HepG2 (cell line): ENCODE measurements around the gene TPCN2. TPM values are rescaled to one million over a fixed set of nuclear protein-coding genes. Genes with fewer than 3 reads are reported as not detected.

Experiments
- CAMTA2 ChIP-seq: sonication (generic); formaldehyde crosslinking; IDR thresholded peaks from 2 replicates; pipeline ENCODE4 v1.4.0; 2020; ENCODE audit warnings: mild to moderate bottlenecking, missing genetic modification reagents, borderline replicate concordance
- GATAD1 ChIP-seq: IDR thresholded peaks from 2 replicates; pipeline ENCODE4 v1.6.1; 2016; ENCODE audit warnings: missing genetic modification reagents, missing compliant biosample characterization
- GPN1 ChIP-seq: sonication (generic); formaldehyde crosslinking; IDR thresholded peaks from 2 replicates; pipeline ENCODE4 v1.5.1; 2020; ENCODE audit warnings: missing genetic modification reagents, borderline replicate concordance
- KDM5B ChIP-seq: sonication (generic); formaldehyde crosslinking; IDR thresholded peaks from 2 replicates; pipeline ENCODE4 v1.4.0; 2020; ENCODE audit warnings: missing genetic modification reagents, mild to moderate bottlenecking, borderline replicate concordance
- MED8 ChIP-seq: sonication (generic); formaldehyde crosslinking; IDR thresholded peaks from 2 replicates; pipeline ENCODE4 v1.8.1; 2023; ENCODE audit warnings: mild to moderate bottlenecking, missing genetic modification reagents; ENCODE audit not compliant: insufficient replicate concordance
- MXD3 ChIP-seq: IDR thresholded peaks from 2 replicates; pipeline ENCODE4 v1.6.1; 2016; ENCODE audit warnings: mild to moderate bottlenecking, missing biosample characterization, missing genetic modification reagents
- SAP130 ChIP-seq: IDR thresholded peaks from 2 replicates; pipeline ENCODE4 v1.6.1; 2016; ENCODE audit warnings: low read depth
- TBX3 ChIP-seq: fragments of 450-650 bp; IDR thresholded peaks from 2 replicates; pipeline ENCODE4 v1.6.1; 2017; ENCODE audit warnings: antibody characterized with exemption, mild to moderate bottlenecking, inconsistent platforms, borderline replicate concordance
- ZBTB10 ChIP-seq: sonication (generic); formaldehyde crosslinking; IDR thresholded peaks from 2 replicates; pipeline ENCODE4 v1.4.0; 2020; ENCODE audit warnings: missing genetic modification reagents, borderline replicate concordance
- ZNF263 ChIP-seq: sonication (generic); formaldehyde crosslinking; IDR thresholded peaks from 2 replicates; pipeline ENCODE4 v1.4.0; 2020; ENCODE audit warnings: missing genetic modification reagents
- ZNF280D ChIP-seq: sonication (generic); formaldehyde crosslinking; IDR thresholded peaks from 2 replicates; pipeline ENCODE4 v1.5.1; 2020; ENCODE audit warnings: mild to moderate bottlenecking, missing genetic modification reagents
- ZNF543 ChIP-seq: sonication (generic); formaldehyde crosslinking; IDR thresholded peaks from 2 replicates; pipeline ENCODE4 v1.4.0; 2020; ENCODE audit warnings: mild to moderate bottlenecking, missing genetic modification reagents
- ZSCAN25 ChIP-seq: sonication (generic); formaldehyde crosslinking; IDR thresholded peaks from 2 replicates; pipeline ENCODE4 v1.8.0; 2022; ENCODE audit warnings: mild to moderate bottlenecking, missing genetic modification reagents
- polyA plus RNA-seq, 8 experiments: library from polyadenylated mRNA; depleted of rRNA in 3 of 8; stranded (reverse) in 7 of 8; unstranded in 1 of 8; fragments of >200 nt; fragmentation: Illumina TruSeq in 4 of 8; extraction: Trizol in 4 of 8; gene quantifications; 2 replicates each; pipeline versions ENCODE4 v1.2.1 to v1.2.3, GENCODE V29; 2011 to 2016; ENCODE audit warnings: low read depth in 4 of 8, missing spikeins in 1 of 8, mixed read lengths in 1 of 8; ENCODE audit not compliant: insufficient read depth in 1 of 8
- total RNA-seq, 5 experiments: library from RNA; depleted of rRNA; stranded (reverse); fragments of >200 nt; fragmentation: Illumina TruSeq; extraction: Trizol; gene quantifications; 2 replicates each; pipeline ENCODE4 v1.2.3, GENCODE V29; 2016; ENCODE audit warnings: low read depth in 1 of 5
- TF ChIP-seq, protein P1 (sequence below): sonication (generic); formaldehyde crosslinking; IDR thresholded peaks from 2 replicates; pipeline ENCODE4 v1.5.1; 2020; ENCODE audit warnings: mild to moderate bottlenecking, missing genetic modification reagents, moderate library complexity
- TF ChIP-seq, protein P2 (sequence below): sonication (generic); formaldehyde crosslinking; IDR thresholded peaks from 2 replicates; pipeline ENCODE4 v1.5.1; 2020; ENCODE audit warnings: missing genetic modification reagents, mild to moderate bottlenecking, borderline replicate concordance

Gene TPCN2
- total and polyA plus RNA-seq, 2 of the 13 experiments (the other 11 are each of a cell fraction or from before 2014, with no cell fraction given) = 5.6 to 5.9 TPM

DNA sequence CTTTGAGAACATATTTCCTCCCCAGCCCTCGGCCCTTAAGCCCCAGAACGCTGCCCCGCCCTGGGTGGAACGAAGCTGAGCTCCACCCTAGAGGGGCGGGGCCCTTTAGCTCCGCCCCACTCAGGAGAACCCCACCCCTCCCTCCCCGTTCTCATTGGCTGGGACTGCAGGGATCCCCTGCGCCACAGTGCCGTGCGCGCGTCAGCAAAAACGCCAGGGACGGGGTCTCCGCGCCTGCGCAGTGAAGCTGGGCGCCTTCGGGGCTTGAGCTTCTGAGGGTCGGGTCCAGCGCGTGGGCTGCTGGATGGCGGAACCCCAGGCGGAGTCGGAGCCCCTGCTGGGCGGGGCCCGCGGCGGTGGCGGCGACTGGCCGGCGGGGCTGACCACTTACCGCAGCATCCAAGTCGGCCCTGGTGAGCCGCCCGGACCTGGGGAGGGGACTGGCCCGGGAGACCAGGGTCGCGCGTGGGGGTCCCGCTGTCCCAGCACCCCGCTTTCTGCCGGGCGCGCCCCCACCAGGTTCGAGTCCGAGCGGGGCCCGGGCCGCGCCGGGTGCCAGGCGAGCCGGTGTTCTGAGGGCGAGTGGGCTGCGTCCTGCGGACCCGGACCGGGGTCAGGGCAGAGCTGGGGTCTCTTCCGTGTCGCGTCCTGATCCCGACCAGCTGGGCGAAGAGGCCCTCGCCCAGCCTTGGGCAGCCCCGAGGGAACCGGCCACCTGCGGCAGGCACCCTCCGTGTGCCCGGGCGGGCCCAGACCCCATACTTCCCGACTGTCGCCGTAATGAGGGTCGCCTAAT lies at the start of gene TPCN2 (continued):
- TF ChIP-seq, protein P1, sequence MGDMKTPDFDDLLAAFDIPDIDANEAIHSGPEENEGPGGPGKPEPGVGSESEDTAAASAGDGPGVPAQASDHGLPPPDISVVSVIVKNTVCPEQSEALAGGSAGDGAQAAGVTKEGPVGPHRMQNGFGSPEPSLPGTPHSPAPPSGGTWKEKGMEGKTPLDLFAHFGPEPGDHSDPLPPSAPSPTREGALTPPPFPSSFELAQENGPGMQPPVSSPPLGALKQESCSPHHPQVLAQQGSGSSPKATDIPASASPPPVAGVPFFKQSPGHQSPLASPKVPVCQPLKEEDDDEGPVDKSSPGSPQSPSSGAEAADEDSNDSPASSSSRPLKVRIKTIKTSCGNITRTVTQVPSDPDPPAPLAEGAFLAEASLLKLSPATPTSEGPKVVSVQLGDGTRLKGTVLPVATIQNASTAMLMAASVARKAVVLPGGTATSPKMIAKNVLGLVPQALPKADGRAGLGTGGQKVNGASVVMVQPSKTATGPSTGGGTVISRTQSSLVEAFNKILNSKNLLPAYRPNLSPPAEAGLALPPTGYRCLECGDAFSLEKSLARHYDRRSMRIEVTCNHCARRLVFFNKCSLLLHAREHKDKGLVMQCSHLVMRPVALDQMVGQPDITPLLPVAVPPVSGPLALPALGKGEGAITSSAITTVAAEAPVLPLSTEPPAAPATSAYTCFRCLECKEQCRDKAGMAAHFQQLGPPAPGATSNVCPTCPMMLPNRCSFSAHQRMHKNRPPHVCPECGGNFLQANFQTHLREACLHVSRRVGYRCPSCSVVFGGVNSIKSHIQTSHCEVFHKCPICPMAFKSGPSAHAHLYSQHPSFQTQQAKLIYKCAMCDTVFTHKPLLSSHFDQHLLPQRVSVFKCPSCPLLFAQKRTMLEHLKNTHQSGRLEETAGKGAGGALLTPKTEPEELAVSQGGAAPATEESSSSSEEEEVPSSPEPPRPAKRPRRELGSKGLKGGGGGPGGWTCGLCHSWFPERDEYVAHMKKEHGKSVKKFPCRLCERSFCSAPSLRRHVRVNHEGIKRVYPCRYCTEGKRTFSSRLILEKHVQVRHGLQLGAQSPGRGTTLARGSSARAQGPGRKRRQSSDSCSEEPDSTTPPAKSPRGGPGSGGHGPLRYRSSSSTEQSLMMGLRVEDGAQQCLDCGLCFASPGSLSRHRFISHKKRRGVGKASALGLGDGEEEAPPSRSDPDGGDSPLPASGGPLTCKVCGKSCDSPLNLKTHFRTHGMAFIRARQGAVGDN = peak; percentile 83
- TF ChIP-seq KDM5B (CRISPR knock-in tag) (peak; percentile 81), GPN1 (CRISPR knock-in tag) (no peak), TBX3 (no peak), MXD3 (CRISPR knock-in tag) (peak; percentile 35; the same call in 1 of the 2 replicates), GATAD1 (CRISPR knock-in tag) (peak; percentile 39; the same call in 1 of the 2 replicates), ZNF280D (no peak), ZBTB10 (CRISPR knock-in tag) (peak; percentile 72; the same call in 1 of the 2 replicates), ZNF543 (CRISPR knock-in tag) (peak; percentile 30; the same call in 1 of the 2 replicates), ZSCAN25 (no peak), CAMTA2 (CRISPR knock-in tag) (peak; percentile 76; the same call in 1 of the 2 replicates), ZNF263 (CRISPR knock-in tag) (no peak), MED8 (CRISPR knock-in tag) (peak; percentile 20), SAP130 (CRISPR knock-in tag) (peak; percentile 69)
- TF ChIP-seq, protein P2, sequence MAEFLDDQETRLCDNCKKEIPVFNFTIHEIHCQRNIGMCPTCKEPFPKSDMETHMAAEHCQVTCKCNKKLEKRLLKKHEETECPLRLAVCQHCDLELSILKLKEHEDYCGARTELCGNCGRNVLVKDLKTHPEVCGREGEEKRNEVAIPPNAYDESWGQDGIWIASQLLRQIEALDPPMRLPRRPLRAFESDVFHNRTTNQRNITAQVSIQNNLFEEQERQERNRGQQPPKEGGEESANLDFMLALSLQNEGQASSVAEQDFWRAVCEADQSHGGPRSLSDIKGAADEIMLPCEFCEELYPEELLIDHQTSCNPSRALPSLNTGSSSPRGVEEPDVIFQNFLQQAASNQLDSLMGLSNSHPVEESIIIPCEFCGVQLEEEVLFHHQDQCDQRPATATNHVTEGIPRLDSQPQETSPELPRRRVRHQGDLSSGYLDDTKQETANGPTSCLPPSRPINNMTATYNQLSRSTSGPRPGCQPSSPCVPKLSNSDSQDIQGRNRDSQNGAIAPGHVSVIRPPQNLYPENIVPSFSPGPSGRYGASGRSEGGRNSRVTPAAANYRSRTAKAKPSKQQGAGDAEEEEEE (CRISPR knock-in tag) = no peak
